Astrocyte of the hippocampus (primary cell): ENCODE results near the gene CDC27.
A peak's percentile ranks its signal among the peaks of the same experiment; 100 is the strongest.
"Not testable (repeated sequence)": the region's sequence is repeated elsewhere in the genome, so short reads cannot be mapped to it uniquely, and the experiment has no call there.

Experiments
- DNase-seq: peaks from one replicate; pipeline ENCODE4 v3.0.0; 2011; ENCODE audit warnings: low read depth, low spot score

Gene CDC27

GRCh38 chr17:47220531-47220999, 31.5 kb upstream of the CDC27 start:
- DNase-seq, result peak; percentile 68

GRCh38 chr17:47219621-47220475, 30.8 kb upstream of the CDC27 start:
- peak; percentile 54 for DNase-seq

GRCh38 chr17:47218896-47219430, 29.9 kb upstream of the CDC27 start:
- no peak for DNase-seq

GRCh38 chr17:47217279-47217678, 28.2 kb upstream of the CDC27 start:
- not testable (repeated sequence) for DNase-seq

DNA sequence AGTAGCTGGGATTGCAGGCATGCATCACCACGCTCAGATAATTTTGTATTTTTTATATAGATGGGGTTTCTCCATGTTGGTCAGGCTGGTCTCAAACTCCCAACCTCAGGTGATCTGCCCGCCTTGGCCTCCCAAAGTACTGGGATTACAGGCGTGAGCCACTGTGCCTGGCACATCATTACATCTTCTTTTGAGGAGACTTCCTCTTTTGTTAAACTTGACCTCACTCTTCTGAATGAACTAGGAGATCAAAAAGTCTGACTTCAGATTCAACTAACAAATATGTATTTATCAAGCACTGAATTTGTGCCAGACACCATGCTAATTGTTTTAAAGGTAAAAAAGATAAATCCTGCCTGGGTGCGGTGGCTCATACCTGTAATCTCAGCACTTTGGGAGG, 27.7 kb upstream of the CDC27 start:
- not testable (repeated sequence) for DNase-seq

GRCh38 chr17:47214931-47215330, 25.8 kb upstream of the CDC27 start:
- DNase-seq, result no peak

DNA sequence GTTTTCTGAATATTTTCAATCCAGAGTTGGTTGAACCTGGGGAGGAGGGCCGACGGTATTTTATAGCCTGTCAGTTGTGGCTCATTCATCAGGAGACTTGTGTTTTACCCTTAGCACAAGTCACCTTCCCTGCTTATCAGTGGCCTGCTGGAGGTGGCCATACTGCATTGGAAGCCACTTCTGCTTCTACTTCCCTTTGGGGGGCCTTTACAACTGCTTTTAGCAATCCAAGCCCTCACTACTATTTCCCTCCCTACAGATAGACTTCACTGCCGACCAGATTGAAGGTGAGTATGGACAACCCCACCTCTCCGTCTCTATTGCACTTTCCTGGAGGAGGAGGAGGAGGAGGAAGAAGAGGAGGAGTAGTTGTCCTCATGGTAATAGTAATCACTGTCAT, 24.4 kb upstream of the CDC27 start:
- no peak for DNase-seq

DNA sequence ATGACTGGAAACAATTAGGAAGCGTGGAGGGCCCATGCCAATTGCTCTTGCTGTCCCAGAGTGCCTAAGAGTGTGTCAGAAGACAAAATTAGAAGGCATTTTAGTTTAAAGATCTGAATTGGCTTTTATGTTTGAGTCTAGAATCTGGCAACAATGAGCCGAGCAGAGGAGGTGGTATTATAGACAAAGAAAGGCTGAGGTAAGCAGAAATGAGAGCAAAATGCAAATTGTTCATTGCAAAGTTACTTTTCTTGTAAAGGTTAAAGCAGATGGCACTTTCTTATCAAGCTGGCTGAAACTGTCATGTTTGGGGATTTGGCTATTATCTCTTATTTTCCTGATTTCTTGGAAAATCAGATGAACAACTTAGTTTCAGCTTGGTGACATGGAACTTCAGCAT, 23.4 kb upstream of the CDC27 start:
- no peak for DNase-seq

DNA sequence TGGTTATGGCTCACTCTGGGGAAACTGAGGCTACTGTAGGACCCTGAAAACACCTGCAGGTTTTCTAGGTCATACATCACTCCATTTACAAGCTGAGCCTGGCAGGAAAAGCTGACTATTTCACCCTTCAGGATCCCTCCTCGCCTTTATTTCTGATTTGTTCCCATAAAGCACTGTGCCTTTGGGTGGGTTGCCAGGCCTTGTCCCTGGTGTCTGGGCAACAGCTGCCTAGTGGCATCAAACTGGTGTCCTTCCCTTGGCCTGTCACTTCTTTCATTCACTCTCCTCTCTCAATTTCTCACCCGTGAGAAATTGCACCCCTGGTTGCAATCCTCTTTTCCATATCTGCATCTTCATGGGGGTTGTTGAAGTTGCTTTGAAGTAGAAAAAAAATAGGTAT, 21.7 kb upstream of the CDC27 start:
- no peak for DNase-seq

- DNase-seq, result peak; percentile 46
These were observed 21.0 kb upstream of the CDC27 start for GRCh38 chr17:47210105-47210504.

DNA sequence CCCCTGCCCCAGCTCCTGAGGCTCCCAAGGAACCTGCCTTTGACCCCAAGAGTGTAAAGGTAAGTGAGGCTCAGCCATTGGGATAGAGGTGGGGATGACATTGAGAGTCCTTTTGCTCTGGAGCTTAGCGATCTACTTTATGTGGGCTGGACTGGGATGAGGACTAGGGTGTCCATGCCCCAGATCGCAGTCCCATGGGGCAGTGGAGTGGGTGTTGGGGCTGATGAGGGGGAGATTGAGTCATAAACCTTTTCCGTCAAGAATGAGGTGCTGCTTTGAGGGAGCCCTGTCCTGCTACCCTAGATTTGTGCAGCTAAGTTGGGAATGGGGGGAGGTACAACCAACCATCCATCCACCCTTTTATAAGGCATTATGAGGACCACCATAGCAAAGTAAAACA, 20.4 kb upstream of the CDC27 start:
- DNase-seq, result no peak

GRCh38 chr17:47208744-47209488, 19.8 kb upstream of the CDC27 start, which contains the start of gene MYL4:
Gene MYL4 (plus strand): TSS chr17:47209348. CDS start chr17:47209423, 75 bp downstream.
- no peak for DNase-seq

DNA sequence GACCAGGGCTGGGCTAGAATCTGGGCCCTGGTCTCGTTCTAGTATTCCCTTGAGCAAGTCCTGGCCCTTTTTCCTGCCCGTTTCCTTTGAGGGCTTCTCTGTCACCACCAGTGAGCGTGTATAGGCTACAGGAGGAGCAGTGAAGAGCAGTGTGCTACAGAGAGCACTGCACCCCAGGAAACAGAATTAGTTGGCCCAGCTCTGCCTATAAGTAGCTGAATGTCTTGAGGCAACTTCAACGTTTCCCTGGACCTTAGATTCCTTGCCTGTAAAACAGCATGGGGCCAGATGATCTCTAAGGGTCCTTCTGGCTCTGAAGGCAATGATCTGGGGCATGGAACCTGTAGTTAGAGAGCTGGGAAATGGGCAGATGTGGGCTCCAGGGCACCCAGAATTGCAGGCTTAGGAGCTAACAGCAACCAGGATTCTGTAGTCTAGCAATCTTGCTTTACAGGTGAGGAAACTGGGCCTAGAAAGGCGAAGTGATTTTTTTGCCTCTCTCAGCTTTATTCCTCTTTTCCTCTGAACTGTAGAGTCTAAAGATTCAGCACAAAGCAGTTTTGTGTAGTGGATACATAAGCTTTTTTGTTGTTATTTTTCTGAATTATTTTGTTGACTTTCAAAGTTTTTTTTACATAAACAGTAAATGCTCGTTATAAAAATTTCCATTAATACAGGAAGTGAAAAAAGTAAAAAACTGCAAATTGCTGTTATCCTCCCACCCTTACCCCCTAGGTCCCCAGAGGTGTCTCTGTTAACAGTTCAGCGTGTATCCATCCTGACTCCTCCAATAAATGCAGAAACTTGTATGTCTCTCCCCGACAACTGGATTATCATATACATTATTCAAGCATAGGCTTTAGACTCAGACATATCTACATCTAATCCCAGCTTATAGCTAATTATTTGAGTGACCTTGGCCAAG, 18.3 kb upstream of the CDC27 start:
- no peak for DNase-seq

DNA sequence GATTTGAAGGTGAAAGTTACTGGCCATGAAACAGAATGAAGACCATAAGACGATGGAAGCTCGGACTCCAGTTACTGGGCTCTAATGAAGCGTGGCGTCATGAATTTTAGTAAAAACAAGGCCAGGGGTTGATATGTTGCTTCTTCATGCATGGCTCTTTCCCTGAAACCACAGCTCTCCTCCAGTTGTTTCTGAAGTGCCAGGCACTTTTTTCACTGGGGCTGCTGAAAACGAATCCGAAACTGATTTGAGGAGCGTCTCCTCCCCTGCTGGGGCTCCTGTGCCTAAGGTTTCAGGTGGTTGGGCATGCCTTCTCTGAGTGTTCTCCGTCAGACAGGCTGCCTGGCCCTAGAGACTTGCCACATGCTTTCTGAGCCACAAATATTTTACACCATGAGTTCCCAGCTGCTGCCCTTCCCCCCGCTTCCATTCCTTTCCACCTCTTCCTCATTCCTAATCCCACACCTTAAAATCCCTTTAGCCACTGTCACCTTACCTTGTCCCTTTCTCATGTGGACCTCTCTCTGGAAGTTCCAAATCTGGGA, 16.4 kb upstream of the CDC27 start:
- peak; percentile 91 for DNase-seq

GRCh38 chr17:47204722-47205418, 15.8 kb upstream of the CDC27 start:
- DNase-seq, result peak; percentile 51

DNA sequence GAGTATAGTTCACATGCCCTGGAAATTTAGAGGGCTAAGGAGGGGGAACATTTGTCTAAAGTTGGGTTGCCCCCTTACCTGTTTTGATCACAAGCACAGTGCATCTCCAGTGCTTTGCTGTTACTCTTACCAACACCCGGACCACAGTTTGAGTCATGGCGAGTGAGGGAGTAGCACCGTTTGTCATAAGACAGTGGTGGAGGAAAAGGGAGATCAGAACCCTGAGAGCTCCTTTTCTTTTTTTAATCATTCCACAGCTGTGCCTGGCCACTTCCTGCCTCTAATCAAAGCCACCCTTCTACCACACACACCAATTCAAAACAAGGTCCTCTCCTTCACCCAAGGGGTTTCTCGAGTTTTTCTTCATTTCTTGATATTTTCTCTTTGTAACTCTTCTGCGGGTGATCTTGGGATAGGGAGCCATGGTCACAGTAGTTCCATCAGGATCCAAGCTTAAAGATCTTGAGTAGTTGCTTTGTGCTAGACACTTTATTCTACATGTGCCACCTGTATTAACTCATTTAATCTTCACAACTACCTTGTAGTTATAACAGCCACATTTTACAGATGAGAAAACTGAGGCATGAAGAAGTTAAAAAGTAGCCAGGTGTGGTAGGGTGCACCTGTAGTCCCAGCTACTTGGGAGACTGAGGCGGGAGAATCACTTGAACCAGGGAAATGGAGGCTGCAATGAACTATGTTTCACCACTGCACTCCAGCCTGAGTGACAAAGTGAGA, 15.1 kb upstream of the CDC27 start:
- no peak for DNase-seq

DNA sequence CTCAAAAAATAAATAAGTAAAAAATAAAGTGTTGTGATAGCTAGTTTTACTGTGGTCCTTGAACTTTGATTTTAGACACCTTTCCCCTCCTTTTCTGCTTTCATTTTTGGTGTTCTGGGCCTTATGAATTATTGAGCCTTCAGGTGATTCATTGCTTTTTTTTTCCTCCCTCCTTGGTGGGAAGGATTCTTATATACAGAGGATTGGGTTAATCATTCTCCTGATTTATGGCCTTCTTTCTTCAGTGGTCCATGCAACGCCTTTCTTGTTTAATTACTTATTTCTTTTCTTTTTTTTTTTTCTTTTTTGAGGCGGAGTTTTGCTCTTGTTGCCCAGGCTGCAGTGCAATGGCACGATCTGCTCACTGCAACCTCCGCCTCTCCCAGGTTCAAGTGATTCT, 12.1 kb upstream of the CDC27 start:
- DNase-seq, result no peak

- no peak for DNase-seq
These were observed 11.2 kb upstream of the CDC27 start for GRCh38 chr17:47200325-47200664.

DNA sequence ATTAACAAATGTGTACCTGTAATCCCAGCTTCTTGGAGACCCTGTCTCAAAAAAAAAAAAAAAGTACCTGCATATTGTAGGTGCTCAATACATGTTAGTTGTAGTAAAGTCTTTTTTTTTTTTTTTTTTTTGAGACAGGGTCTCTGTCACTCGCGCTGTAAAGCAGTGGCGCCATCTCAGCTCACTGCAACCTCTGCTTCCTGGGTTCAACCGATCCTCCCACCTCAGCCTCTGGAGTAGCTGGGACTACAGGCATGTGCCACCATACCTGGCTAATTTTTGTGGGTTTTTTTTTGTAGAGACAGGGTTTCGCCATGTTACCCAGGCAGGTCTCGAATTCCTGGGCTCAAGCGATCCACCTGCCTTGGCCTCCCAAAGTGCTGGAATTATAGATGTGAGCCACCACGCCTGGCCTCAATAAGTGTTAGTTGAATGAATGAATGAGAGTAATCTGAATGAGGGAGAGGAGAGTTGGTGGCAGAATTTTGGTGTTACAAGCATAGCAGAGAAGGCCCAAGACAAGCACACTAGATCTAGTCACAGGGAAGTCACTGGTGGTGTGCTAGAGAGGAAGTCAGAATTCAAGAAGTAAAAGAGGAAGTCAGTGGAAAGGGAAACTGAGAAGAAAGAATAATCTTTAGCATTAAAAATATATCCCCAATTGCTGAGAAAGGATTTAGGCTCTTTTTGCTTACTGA, 10.7 kb upstream of the CDC27 start:
- DNase-seq, result no peak
